Nephron (organoid): Measurements from ENCODE around the gene LAMA3.

Source experiments
- H3K27ac Mint-ChIP-seq, 3 experiments: 2 replicates each; pipeline ENCODE4 v1.8.0; 2020; ENCODE audit warnings: mixed read lengths in 3 of 3, mild to moderate bottlenecking in 2 of 3, moderate library complexity in 1 of 3
- H3K27me3 Mint-ChIP-seq: 2 replicates; pipeline ENCODE4 v1.8.0; 2021; ENCODE audit warnings: low read depth, mild to moderate bottlenecking, moderate library complexity, mixed read lengths
- H3K36me3 Mint-ChIP-seq: 2 replicates; pipeline ENCODE4 v1.8.0; 2020; ENCODE audit warnings: low read depth, mixed read lengths
- H3K4me1 Mint-ChIP-seq: 2 replicates; pipeline ENCODE4 v1.8.0; 2020; ENCODE audit warnings: mixed read lengths
- H3K4me3 Mint-ChIP-seq, 3 experiments: 2 replicates each; pipeline ENCODE4 v1.8.0; 2020; ENCODE audit warnings: mild to moderate bottlenecking in 3 of 3, mixed read lengths in 3 of 3, moderate library complexity in 2 of 3
- H3K9me3 Mint-ChIP-seq: 2 replicates; pipeline ENCODE4 v1.8.0; 2020; ENCODE audit warnings: mixed read lengths
- CTCF ChIP-seq, 3 experiments: fragments of 200-600 bp; sonication (generic); IDR thresholded peaks; one replicate each; pipeline ENCODE4 v1.5.0; 2021; ENCODE audit warnings: antibody characterized with exemption in 3 of 3; ENCODE audit not compliant: unreplicated experiment in 3 of 3

Gene LAMA3

GRCh38 chr18:23643815-23644490 is 45.3 kb upstream of the LAMA3 start:
- H3K9me3 Mint-ChIP-seq: no peaks in the 10 kb centered on the region
- H3K36me3 Mint-ChIP-seq: no peaks in the 10 kb centered on the region

DNA sequence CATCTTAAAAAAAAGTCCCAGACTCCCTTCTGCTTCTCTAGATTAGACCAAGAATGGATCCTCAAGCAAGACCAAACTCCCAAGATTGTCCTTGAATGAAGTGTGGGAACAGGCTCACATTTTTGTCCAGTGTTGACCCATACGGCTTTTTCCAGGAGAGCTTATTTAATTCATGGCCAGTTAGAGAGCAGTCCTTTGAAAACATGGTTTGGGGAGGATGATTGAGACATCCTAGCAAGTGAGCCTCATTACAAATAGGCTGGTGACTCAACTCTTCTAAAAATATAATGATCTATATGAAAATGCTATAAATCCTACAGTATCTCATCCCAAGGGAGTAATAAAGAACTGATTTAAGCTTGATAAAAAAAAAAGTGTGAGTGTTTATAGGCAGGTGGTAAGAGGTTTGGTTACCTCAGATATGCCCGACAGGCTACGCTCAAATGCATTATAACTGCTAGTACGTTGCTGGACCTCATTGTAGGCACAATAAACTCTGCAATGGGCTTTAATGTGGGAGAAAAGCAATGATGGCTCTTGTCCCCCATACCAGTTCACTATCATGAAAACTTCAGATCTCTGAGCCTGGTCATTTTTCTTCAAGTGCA is 43.6 kb upstream of the LAMA3 start:
- H3K27me3 Mint-ChIP-seq: peaks cover 6% of the 10 kb centered on the region
- TF ChIP-seq CTCF (IDR thresholded peaks at IDR 0.05; ENCODE audit: unreplicated experiment in 3 of 3): no peak
- no peak overlapping the region for H3K4me3 Mint-ChIP-seq
- no peak overlapping the region for H3K27ac Mint-ChIP-seq
- no peaks in the 10 kb centered on the region for H3K9me3 Mint-ChIP-seq
- H3K36me3 Mint-ChIP-seq: no peaks in the 10 kb centered on the region
- H3K4me1 Mint-ChIP-seq: peaks cover 4% of the 10 kb centered on the region

More at GRCh38 chr18:23643815-23644490, 45.3 kb upstream of the LAMA3 start:
- peaks cover 6% of the 10 kb centered on the region for H3K27me3 Mint-ChIP-seq
- no peak overlapping the region for H3K4me3 Mint-ChIP-seq
- TF ChIP-seq CTCF (IDR thresholded peaks at IDR 0.05; ENCODE audit: unreplicated experiment in 3 of 3): no peak
- H3K27ac Mint-ChIP-seq: no peak overlapping the region
- H3K4me1 Mint-ChIP-seq: peaks cover 4% of the 10 kb centered on the region

GRCh38 chr18:23646282-23646681 is 43.0 kb upstream of the LAMA3 start:
- H3K27ac Mint-ChIP-seq: no peak overlapping the region
- H3K9me3 Mint-ChIP-seq: no peaks in the 10 kb centered on the region
- no peak overlapping the region for H3K4me3 Mint-ChIP-seq
- H3K27me3 Mint-ChIP-seq: peaks cover 6% of the 10 kb centered on the region
- no peaks in the 10 kb centered on the region for H3K36me3 Mint-ChIP-seq
- no peak for TF ChIP-seq CTCF (IDR thresholded peaks at IDR 0.05; ENCODE audit: unreplicated experiment in 3 of 3)
- H3K4me1 Mint-ChIP-seq: peaks cover 4% of the 10 kb centered on the region

DNA sequence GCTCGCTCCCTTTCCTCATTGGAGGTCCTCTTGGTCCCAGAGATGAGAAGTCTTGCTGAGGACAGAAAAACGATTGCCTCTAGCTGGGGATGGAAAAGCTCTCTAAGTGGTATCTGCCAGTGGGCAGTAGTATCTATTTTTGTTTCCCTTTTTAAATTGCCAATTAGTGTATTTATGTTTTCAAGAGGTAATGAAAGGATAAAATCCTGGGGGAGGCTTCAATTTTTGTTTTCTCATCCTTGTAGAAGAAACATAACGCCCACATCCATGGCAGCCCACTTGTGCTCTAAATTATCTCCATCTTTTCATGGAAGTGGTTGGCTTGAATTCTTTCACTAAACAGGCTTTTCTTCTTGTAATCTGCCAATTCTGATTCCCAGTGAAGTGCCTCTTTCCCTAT is 40.8 kb upstream of the LAMA3 start:
- H3K4me3 Mint-ChIP-seq: no peak overlapping the region
- no peaks in the 10 kb centered on the region for H3K36me3 Mint-ChIP-seq
- H3K27ac Mint-ChIP-seq: no peak overlapping the region
- TF ChIP-seq CTCF (IDR thresholded peaks at IDR 0.05; ENCODE audit: unreplicated experiment in 3 of 3): no peak
- H3K4me1 Mint-ChIP-seq: peaks cover 4% of the 10 kb centered on the region
- no peaks in the 10 kb centered on the region for H3K9me3 Mint-ChIP-seq
- H3K27me3 Mint-ChIP-seq: peaks cover 11% of the 10 kb centered on the region

GRCh38 chr18:23648940-23649607 is 40.2 kb upstream of the LAMA3 start:
- Mint-ChIP-seq H3K36me3 (no peaks in the 10 kb centered on the region), H3K27ac (no peak overlapping the region), H3K9me3 (no peaks in the 10 kb centered on the region), H3K4me3 (no peak overlapping the region), H3K27me3 (peaks cover 11% of the 10 kb centered on the region), H3K4me1 (peaks cover 4% of the 10 kb centered on the region)
- TF ChIP-seq CTCF (IDR thresholded peaks at IDR 0.05; ENCODE audit: unreplicated experiment in 3 of 3): no peak
